HEK293T (cell line): ENCODE measurements around the gene NDUFAF7.

Experiments used
- ARNT ChIP-seq: fragments of 450-650 bp; IDR thresholded peaks from 2 replicates; pipeline ENCODE4 v1.6.1; 2017; ENCODE audit warnings: mild to moderate bottlenecking
- BHLHE40 ChIP-seq: fragments of 450-650 bp; IDR thresholded peaks from 2 replicates; pipeline ENCODE4 v1.6.1; 2016; ENCODE audit warnings: mild to moderate bottlenecking, moderate library complexity, borderline replicate concordance
- CTBP1 ChIP-seq: fragments of 450-650 bp; IDR thresholded peaks from 2 replicates; pipeline ENCODE4 v1.6.1; 2016; ENCODE audit warnings: borderline replicate concordance
- ELF4 ChIP-seq: fragments of 450-650 bp; IDR thresholded peaks from 2 replicates; pipeline ENCODE4 v1.6.1; 2017; ENCODE audit warnings: antibody characterized with exemption
- FOXA1 ChIP-seq: fragments of 450-650 bp; IDR thresholded peaks from 2 replicates; pipeline ENCODE4 v1.6.1; 2016; ENCODE audit warnings: mild to moderate bottlenecking
- FOXK2 ChIP-seq: fragments of 450-650 bp; IDR thresholded peaks from 2 replicates; pipeline ENCODE4 v1.6.1; 2016; ENCODE audit warnings: mild to moderate bottlenecking
- FOXM1 ChIP-seq: fragments of 450-650 bp; IDR thresholded peaks from 2 replicates; pipeline ENCODE4 v1.6.1; 2017; ENCODE audit warnings: mild to moderate bottlenecking, borderline replicate concordance
- HDGF ChIP-seq: fragments of 450-650 bp; IDR thresholded peaks from 2 replicates; pipeline ENCODE4 v1.6.1; 2017; ENCODE audit warnings: antibody characterized with exemption, borderline replicate concordance
- LEF1 ChIP-seq: fragments of 450-650 bp; IDR thresholded peaks from 2 replicates; pipeline ENCODE4 v1.6.1; 2017; ENCODE audit warnings: mild to moderate bottlenecking, borderline replicate concordance
- NFRKB ChIP-seq: fragments of 450-650 bp; IDR thresholded peaks from 2 replicates; pipeline ENCODE4 v1.6.1; 2016; ENCODE audit warnings: mild to moderate bottlenecking, moderate library complexity
- SP1 ChIP-seq: fragments of 450-650 bp; IDR thresholded peaks from 2 replicates; pipeline ENCODE4 v1.6.1; 2017
- SUZ12 ChIP-seq: fragments of 450-650 bp; IDR thresholded peaks from 2 replicates; pipeline ENCODE4 v1.6.1; 2016; ENCODE audit warnings: mild to moderate bottlenecking
- TARDBP ChIP-seq: fragments of 450-650 bp; IDR thresholded peaks from 2 replicates; pipeline ENCODE4 v1.6.1; 2016
- ZNF384 ChIP-seq: fragments of 450-650 bp; IDR thresholded peaks from 2 replicates; pipeline ENCODE4 v1.6.1; 2016

- TF ChIP-seq SP1 (no peak), ZNF384 (no peak), FOXK2 (no peak), ARNT (no peak), SUZ12 (no peak), HDGF (no peak), ELF4 (no peak), BHLHE40 (no peak), FOXA1 (no peak), CTBP1 (no peak), FOXM1 (no peak), LEF1 (no peak), TARDBP (no peak), NFRKB (no peak)
Measured at GRCh38 chr2:37205689-37206341, 25.6 kb upstream of the NDUFAF7 start.
